ENCODE results near the gene ZNF831.

Gene ZNF831

DNA sequence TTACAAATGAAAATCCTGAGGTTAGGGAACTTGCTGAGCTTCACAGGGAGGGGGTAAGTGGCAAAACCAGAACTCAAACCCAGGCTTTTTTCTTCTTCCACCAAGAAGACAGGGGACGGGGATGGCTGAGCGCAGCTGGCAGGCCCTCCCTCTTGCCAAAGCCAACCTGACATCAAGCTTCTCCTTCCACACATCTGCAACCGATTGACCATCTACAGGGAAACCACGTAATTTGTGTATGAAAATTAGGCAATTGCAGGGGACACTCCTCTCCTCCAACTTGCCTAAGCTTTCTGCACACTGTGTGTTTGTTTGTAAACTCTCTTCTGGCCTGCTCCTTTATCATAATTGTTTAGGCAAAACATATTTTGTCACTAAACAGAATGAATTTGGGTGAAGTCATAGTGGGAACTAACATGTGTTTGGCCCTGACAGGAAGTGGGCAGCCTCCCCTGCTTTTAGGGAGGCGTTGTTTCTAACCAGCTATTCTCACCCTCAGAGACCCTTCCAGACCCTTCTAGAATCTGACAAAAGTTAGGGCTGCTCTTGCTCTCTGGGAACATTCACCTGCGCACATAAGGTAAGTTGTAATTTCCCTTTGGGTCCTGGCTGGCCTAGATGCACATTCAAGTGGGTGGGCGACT is 18.9 kb downstream of the ZNF831 start:
- DNase-seq, result no peak

DNA sequence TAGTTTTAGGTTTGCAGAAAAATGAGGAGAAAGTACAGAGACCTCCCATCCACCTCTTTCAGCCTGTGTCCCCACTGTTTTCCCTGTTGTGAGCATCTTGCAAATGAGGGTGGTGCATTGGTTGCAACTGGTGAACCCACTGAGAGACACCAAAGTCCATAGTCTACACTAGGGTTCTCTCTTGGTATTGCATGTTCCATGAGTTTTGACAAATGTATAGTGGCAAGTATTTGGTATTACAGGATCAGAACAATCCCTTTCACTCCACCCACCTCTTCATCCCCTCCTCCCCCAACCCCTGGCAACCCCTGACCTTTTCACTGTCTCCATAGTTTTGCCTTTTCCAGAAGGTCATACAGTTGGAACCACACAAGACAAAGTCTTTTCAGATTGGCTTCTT is 20.1 kb downstream of the ZNF831 start:
- DNase-seq, result no peak

- DNase-seq, result no peak
Observed at GRCh38 chr20:59184880-59185447, 21.3 kb downstream of the ZNF831 start.

- DNase-seq, result no peak
Observed at GRCh38 chr20:59185809-59186208, 22.2 kb downstream of the ZNF831 start.

DNA sequence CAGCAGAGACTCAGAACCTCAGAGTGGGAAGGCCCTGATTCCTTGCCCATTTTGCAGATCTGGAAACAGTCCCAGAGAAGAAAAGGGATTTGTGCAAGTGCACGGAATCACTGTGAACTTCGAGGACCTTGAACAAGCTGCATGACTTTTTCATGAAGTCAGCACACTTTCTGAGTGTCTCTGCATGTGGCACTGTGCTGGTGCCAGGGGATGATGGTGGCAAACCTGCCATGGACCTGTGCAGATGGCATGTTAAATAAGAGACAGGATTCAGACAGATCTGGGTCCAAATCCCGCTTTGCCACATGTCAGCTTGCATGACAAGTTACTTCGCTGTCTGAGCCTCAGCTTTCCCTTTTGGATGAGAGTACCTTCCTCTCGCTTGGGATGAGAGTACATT is 26.8 kb downstream of the ZNF831 start:
- no peak for DNase-seq

- DNase-seq, result no peak
Observed at GRCh38 chr20:59191036-59191755, 27.6 kb downstream of the ZNF831 start.

GRCh38 chr20:59191756-59192532 is 28.3 kb downstream of the ZNF831 start:
- no peak for DNase-seq

DNA sequence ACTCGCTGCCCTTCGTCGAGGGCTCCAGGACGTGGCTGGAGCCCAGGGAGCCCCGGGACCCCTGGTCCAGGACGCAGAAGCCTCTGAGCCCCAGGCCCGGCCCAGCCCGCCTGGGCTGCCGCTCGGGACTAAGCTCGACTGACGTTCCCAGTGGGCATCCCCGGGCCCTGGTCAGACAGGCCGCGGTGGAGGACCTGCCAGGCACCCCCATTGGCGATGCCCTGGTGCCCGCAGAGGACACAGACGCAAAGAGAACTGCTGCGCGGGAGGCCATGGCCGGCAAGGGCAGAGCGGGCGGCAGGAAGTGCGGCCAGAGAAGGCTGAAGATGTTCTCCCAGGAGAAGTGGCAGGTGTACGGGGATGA is 28.9 kb downstream of the ZNF831 start:
- DNase-seq, result no peak

GRCh38 chr20:59193325-59193724 is 29.7 kb downstream of the ZNF831 start:
- no peak for DNase-seq

GRCh38 chr20:59194023-59194935 is 30.7 kb downstream of the ZNF831 start:
- DNase-seq, result no peak

DNA sequence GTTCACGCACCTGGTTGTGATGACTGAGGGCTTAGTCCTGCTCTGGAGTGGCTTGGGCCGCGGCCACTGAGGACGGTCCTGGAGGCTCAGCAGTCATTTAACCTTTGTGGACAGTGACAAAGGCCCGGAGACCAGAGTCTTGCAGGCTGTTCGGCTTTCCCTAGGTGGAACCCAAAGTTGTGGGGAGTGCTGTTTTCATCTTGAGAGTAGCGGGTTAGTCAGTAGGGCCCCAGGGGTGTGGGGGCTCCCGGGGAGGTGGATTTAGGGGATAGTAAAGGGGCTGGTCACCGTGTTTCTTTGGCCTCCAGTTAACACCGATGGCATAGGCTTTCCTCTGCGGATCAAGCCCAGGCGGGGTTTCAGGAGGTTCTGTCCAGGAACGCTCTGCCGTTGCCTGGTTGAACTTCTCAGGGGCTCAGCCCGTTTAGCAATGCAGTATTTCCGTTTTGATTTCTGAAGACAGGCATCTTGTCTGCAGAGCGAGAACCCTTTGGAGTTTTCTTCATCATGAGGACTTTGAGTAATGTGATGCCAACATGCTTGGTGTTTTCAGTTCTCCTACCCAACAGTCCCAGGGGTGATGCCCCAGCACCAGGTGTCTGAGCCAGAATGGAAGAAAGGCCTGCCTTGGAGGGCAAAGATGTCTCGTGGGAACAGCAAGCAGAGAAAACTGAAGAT is 31.8 kb downstream of the ZNF831 start:
- DNase-seq, result no peak

DNA sequence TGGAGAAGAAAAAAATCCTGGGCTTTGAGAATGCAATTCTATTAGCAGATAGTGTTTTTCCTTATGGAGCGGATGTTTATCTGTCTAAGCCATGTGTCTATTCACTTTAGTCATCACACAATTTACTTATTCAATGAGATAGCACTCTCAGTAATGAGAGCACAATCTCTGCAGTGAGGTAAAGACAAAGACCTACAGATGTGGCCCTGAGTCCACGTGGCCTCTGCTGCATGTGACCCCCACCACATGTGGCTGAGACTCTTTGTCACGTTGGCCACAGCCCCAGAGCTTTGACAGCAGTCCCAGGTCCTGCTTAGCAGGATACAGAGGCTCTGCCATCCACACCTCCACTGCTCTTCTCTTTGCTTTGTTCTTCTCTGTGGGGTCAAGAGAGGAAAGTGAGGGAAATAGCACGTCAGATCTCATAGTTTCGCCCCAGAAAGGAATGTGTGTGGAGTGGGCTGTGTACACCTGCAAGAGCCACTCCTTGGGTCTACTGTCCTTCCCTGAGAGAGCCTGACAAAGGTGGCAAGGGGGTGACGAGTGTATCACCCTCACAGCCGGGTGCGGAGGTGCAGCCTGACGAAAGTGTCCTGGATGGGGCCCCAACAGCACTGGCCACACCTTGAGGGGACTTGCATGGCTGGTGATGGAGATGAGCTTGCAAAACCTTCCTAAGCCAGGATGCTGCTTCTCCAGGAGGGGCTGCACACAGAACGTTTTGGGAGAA is 40.7 kb downstream of the ZNF831 start:
- DNase-seq, result no peak

GRCh38 chr20:59205044-59205443 is 41.4 kb downstream of the ZNF831 start:
- DNase-seq, result no peak

- DNase-seq, result no peak
Observed at GRCh38 chr20:59207235-59207634, 43.6 kb downstream of the ZNF831 start.

GRCh38 chr20:59207742-59208357 is 44.2 kb downstream of the ZNF831 start:
- DNase-seq, result peak; percentile 79

DNA sequence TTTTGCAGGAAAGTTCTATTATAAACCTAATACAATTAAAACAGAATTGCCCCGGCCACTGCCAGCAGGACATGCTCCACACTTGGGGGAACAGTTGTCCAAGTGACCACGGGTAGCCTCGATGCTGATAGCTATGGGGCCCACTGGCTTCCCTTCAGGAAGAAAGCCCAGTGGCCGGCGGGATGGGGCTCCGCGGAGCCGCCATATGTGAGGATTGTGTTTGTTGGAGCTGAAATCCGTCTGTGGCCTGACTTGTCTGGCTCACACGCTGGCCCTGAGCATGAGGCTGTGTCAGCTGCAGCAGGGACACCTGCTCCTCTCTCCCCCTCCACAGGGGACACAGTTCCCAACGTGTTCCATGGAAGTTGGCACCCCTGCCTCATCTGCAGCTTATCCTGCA is 46.6 kb downstream of the ZNF831 start:
- DNase-seq, result no peak

- no peak for DNase-seq
Observed at GRCh38 chr20:59211208-59211765, 47.7 kb downstream of the ZNF831 start.

DNA sequence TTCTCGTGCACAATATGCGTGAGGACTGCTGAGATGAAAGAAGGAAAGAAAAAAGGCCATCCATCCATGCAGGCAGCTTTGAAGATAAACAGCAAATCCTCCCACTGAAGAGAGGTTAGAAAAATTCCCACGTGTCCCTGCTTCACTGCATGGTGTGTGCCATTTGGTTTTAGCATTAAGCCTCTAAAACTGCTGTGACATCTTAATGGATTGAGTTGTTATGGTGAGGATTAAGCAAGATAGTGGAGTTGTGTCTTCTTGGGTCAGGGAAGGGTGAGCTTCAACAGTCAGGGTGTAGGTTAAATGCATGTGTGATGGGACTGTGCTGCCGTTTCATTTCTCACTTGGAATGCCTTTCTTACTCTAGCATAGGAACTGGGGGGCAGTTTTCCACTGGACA is 50.5 kb downstream of the ZNF831 start:
- peak; percentile 89 for DNase-seq

- no peak for DNase-seq
Observed at GRCh38 chr20:59214606-59215547, 51.3 kb downstream of the ZNF831 start.

All from NCI-H82 (cell line).